ENCODE measurements around the gene SPEM3. TPM values are rescaled to one million over a fixed set of nuclear protein-coding genes. Genes with fewer than 3 reads are reported as not detected.

SPEM3 gene
- not detected in 2 replicates for total RNA-seq

GRCh38 chr17:7428557-7428956 is at the start of gene SPEM3:
Gene SPEM3 (plus strand): TSS chr17:7428857. CDS start chr17:7428903, 46 bp downstream.

GRCh38 chr17:7380855-7381683 is 47.6 kb upstream of the SPEM3 start, which contains the start of gene TNK1:
Gene TNK1 (plus strand): TSS chr17:7381089. CDS start chr17:7382927, 1,838 bp downstream.

GRCh38 chr17:7394452-7395191 is 34.0 kb upstream of the SPEM3 start, which contains the start of gene PLSCR3:
Gene PLSCR3 (minus strand): TSS chr17:7394525. CDS start chr17:7394110, 415 bp downstream.

GRCh38 chr17:7403977-7404736 is 24.5 kb upstream of the SPEM3 start, which contains the start of gene TMEM256:
Gene TMEM256 (minus strand): TSS chr17:7404097. CDS start chr17:7404084, 13 bp downstream.

GRCh38 chr17:7407485-7408251 is 21.0 kb upstream of the SPEM3 start, which contains the start of gene NLGN2:
Gene NLGN2 (plus strand): TSS chr17:7407845. CDS start chr17:7408256, 411 bp downstream.

GRCh38 chr17:7419819-7420610 is 8.6 kb upstream of the SPEM3 start, which contains the start of gene SPEM1:
Gene SPEM1 (plus strand): TSS chr17:7420324. CDS start chr17:7420385, 61 bp downstream.

GRCh38 chr17:7425316-7425715 is 3.3 kb upstream of the SPEM3 start, which contains the start of gene SPEM2:
Gene SPEM2 (plus strand): TSS chr17:7425616. CDS start chr17:7425689, 73 bp downstream.

GRCh38 chr17:7439462-7440112 is 10.9 kb downstream of the SPEM3 start, which contains the start of gene FGF11:
Gene FGF11 (plus strand): TSS chr17:7439512. CDS start chr17:7439621, 109 bp downstream.

GRCh38 chr17:7444682-7445618 is 16.3 kb downstream of the SPEM3 start, which contains the start of gene CHRNB1:
Gene CHRNB1 (plus strand): TSS chr17:7445061. CDS start chr17:7445128, 67 bp downstream.

GRCh38 chr17:7479213-7480088 is 50.8 kb downstream of the SPEM3 start, which contains the start of gene ZBTB4:
Gene ZBTB4 (minus strand): TSS chr17:7479631. CDS start chr17:7466801, 12,830 bp downstream.

GRCh38 chr17:7481275-7481674 is 52.6 kb downstream of the SPEM3 start, which contains the start of gene SLC35G6:
Gene SLC35G6 (plus strand): TSS chr17:7481446. CDS start chr17:7481517, 71 bp downstream.

Other genes starting within 250 kb of the SPEM3 start
- gene ASGR1, start 249.5 kb upstream of the SPEM3 start, total RNA-seq: 0.23 TPM in 1 of 2 replicates, not detected in the other
- gene DLG4, start 209.0 kb upstream of the SPEM3 start, total RNA-seq: 1.4 and 5.5 TPM in 2 replicates
- 173 and 216 TPM in 2 replicates for gene ACADVL, start 208.9 kb upstream of the SPEM3 start, total RNA-seq
- 32.6 and 39.5 TPM in 2 replicates for gene DVL2, start 194.3 kb upstream of the SPEM3 start, total RNA-seq
- 26.9 and 32.2 TPM in 2 replicates for gene PHF23, start 189.4 kb upstream of the SPEM3 start, total RNA-seq
- 171 and 262 TPM in 2 replicates for gene GABARAP, start 186.4 kb upstream of the SPEM3 start, total RNA-seq
- 39.4 and 49.4 TPM in 2 replicates for gene CTDNEP1, start 177.1 kb upstream of the SPEM3 start, total RNA-seq
- gene ELP5, start 176.6 kb upstream of the SPEM3 start, total RNA-seq: 23.3 and 36.8 TPM in 2 replicates
- gene CLDN7, start 166.4 kb upstream of the SPEM3 start, total RNA-seq: 7.9 and 26.0 TPM in 2 replicates
- 0.08 and 1.4 TPM in 2 replicates for gene SLC2A4, start 147.1 kb upstream of the SPEM3 start, total RNA-seq
- gene YBX2, start 134.2 kb upstream of the SPEM3 start, total RNA-seq: 0.47 and 0.72 TPM in 2 replicates
- gene EIF5A, start 121.2 kb upstream of the SPEM3 start, total RNA-seq: 557 and 909 TPM in 2 replicates
- gene GPS2, start 113.5 kb upstream of the SPEM3 start, total RNA-seq: 42.7 and 70.0 TPM in 2 replicates
- gene NEURL4, start 99.5 kb upstream of the SPEM3 start, total RNA-seq: 6.2 and 10.9 TPM in 2 replicates
- 3.3 and 5.6 TPM in 2 replicates for gene ACAP1, start 92.3 kb upstream of the SPEM3 start, total RNA-seq
- 6.0 and 13.0 TPM in 2 replicates for gene KCTD11, start 76.7 kb upstream of the SPEM3 start, total RNA-seq
- not detected in 2 replicates for gene TMEM95, start 73.7 kb upstream of the SPEM3 start, total RNA-seq
- gene TNK1, start 47.8 kb upstream of the SPEM3 start, total RNA-seq: 3.8 and 7.7 TPM in 2 replicates
- 68.4 and 99.4 TPM in 2 replicates for gene PLSCR3, start 34.3 kb upstream of the SPEM3 start, total RNA-seq
- gene TMEM256, start 24.8 kb upstream of the SPEM3 start, total RNA-seq: 138 and 193 TPM in 2 replicates
- 2.4 and 6.1 TPM in 2 replicates for gene NLGN2, start 21.0 kb upstream of the SPEM3 start, total RNA-seq
- not detected in 2 replicates for gene SPEM1, start 8.5 kb upstream of the SPEM3 start, total RNA-seq
- gene SPEM2, start 3.2 kb upstream of the SPEM3 start, total RNA-seq: not detected in 2 replicates
- gene TMEM102, start 6.6 kb downstream of the SPEM3 start, total RNA-seq: 25.2 and 30.4 TPM in 2 replicates
- gene FGF11, start 10.7 kb downstream of the SPEM3 start, total RNA-seq: 7.5 and 17.3 TPM in 2 replicates
- gene CHRNB1, start 16.2 kb downstream of the SPEM3 start, total RNA-seq: 9.8 and 14.8 TPM in 2 replicates
- gene ZBTB4, start 50.8 kb downstream of the SPEM3 start, total RNA-seq: 25.9 and 36.8 TPM in 2 replicates
- gene SLC35G6, start 52.6 kb downstream of the SPEM3 start, total RNA-seq: not detected in 2 replicates
- gene POLR2A, start 55.5 kb downstream of the SPEM3 start, total RNA-seq: 31.9 and 33.7 TPM in 2 replicates
- 8.8 and 10.3 TPM in 2 replicates for gene TNFSF12, start 120.2 kb downstream of the SPEM3 start, total RNA-seq
- gene TNFSF13, start 129.9 kb downstream of the SPEM3 start, total RNA-seq: 0.80 and 5.9 TPM in 2 replicates
- gene SENP3, start 133.1 kb downstream of the SPEM3 start, total RNA-seq: 56.2 and 86.9 TPM in 2 replicates
- 23.4 and 57.7 TPM in 2 replicates for gene CD68, start 150.8 kb downstream of the SPEM3 start, total RNA-seq
- 138 and 153 TPM in 2 replicates for gene MPDU1, start 155.0 kb downstream of the SPEM3 start, total RNA-seq
- 141 and 207 TPM in 2 replicates for gene SOX15, start 161.2 kb downstream of the SPEM3 start, total RNA-seq
- gene FXR2, start 186.0 kb downstream of the SPEM3 start, total RNA-seq: 39.6 and 41.3 TPM in 2 replicates
- 25.8 and 43.2 TPM in 2 replicates for gene SAT2, start 199.0 kb downstream of the SPEM3 start, total RNA-seq
- gene SHBG, start 201.3 kb downstream of the SPEM3 start, total RNA-seq: not detected in 2 replicates
- gene ATP1B2, start 222.1 kb downstream of the SPEM3 start, total RNA-seq: not detected in 2 replicates